Activated CD8-positive, alpha-beta T cell treated with anti-CD3 and anti-CD28 coated beads for 36 hours (primary cell): ENCODE measurements around the gene C19orf85. TPM values are rescaled to one million over a fixed set of nuclear protein-coding genes. Genes with fewer than 3 reads are reported as not detected.

Experiments
- ATAC-seq: fragments of 200-7000 bp; cut with Tn5 transposase; one replicate; pipeline ENCODE4 v1.10.0; 2021; ENCODE audit warnings: mild to moderate bottlenecking, moderate library complexity
- CTCF ChIA-PET: fragments of 350-600 bp; sonication (Branson Sonifier 250); formaldehyde crosslinking; loops from one replicate; lab custom pipeline; 2021; ENCODE audit warnings: antibody characterized with exemption; lab: Charles Lee
- POLR2A ChIA-PET: fragments of 350-600 bp; sonication (Branson Sonifier 250); formaldehyde crosslinking; loops from one replicate; lab custom pipeline; 2021; ENCODE audit warnings: antibody characterized with exemption; lab: Charles Lee
- DNase-seq: peaks from one replicate; pipeline ENCODE4 v3.0.0-alpha.2; 2020
- H3K27ac Mint-ChIP-seq: one replicate; pipeline ENCODE4 v1.8.0; 2021; ENCODE audit warnings: mild to moderate bottlenecking, mixed read lengths
- H3K27me3 Mint-ChIP-seq: one replicate; pipeline ENCODE4 v1.8.0; 2021; ENCODE audit warnings: mixed read lengths
- H3K36me3 Mint-ChIP-seq: one replicate; pipeline ENCODE4 v1.8.0; 2021; ENCODE audit warnings: low read depth, mixed read lengths
- H3K4me1 Mint-ChIP-seq: one replicate; pipeline ENCODE4 v1.8.0; 2021; ENCODE audit warnings: low read depth, mixed read lengths
- H3K4me3 Mint-ChIP-seq: one replicate; pipeline ENCODE4 v1.8.0; 2021; ENCODE audit warnings: mild to moderate bottlenecking, moderate library complexity, mixed read lengths
- H3K9me3 Mint-ChIP-seq: one replicate; pipeline ENCODE4 v1.8.0; 2021; ENCODE audit warnings: mixed read lengths
- intact Hi-C: fragments of 100-400 bp; cut with micrococcal nuclease; formaldehyde crosslinking; loops from one replicate; pipeline ENCODE4 v1.10.0; 2022
- total RNA-seq, 2 experiments: library from RNA; stranded (reverse); gene quantifications; one replicate each; pipeline ENCODE4 v1.2.3, GENCODE V29; 2021
- TF ChIP-seq, protein P1 (sequence below): fragments of 200-600 bp; IDR thresholded peaks from one replicate; pipeline ENCODE4 v1.8.0; 2022; ENCODE audit warnings: antibody characterized with exemption, mild to moderate bottlenecking

Gene C19orf85
- total RNA-seq, 2 experiments from 2014 or later, result not detected

DNA sequence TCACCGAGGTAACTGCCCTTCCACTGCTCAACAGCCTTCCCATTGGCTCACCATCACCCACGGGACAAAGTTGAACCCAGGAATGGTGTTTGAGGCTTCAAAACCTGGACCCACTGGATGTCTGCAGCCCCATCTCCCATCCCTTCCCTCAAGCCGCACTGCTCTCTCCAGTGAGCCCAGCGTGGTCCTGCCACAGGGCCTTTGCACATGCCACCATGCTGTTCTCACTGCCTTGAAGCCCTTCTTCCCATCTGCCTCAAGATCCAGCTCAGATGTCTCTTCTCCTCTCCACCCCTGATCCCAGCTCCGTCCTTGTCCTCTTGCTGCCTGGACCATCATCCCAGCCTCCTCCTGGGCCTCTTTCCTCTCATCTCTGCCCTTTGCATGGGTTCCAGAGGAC is 25.5 kb downstream of the C19orf85 start:
- POLR2A ChIA-PET, result no interaction called here
- H3K9me3 Mint-ChIP-seq, result no peaks in the 10 kb centered on the region
- peaks cover 14% of the 10 kb centered on the region for H3K4me1 Mint-ChIP-seq
- peaks cover 53% of the 10 kb centered on the region for H3K27me3 Mint-ChIP-seq
- CTCF ChIA-PET, result no interaction called here
- no peak for DNase-seq
- H3K4me3 Mint-ChIP-seq, result no peak overlapping the region
- ATAC-seq, result no peak
- intact Hi-C loops, result no loop called here
- TF ChIP-seq, protein P1, sequence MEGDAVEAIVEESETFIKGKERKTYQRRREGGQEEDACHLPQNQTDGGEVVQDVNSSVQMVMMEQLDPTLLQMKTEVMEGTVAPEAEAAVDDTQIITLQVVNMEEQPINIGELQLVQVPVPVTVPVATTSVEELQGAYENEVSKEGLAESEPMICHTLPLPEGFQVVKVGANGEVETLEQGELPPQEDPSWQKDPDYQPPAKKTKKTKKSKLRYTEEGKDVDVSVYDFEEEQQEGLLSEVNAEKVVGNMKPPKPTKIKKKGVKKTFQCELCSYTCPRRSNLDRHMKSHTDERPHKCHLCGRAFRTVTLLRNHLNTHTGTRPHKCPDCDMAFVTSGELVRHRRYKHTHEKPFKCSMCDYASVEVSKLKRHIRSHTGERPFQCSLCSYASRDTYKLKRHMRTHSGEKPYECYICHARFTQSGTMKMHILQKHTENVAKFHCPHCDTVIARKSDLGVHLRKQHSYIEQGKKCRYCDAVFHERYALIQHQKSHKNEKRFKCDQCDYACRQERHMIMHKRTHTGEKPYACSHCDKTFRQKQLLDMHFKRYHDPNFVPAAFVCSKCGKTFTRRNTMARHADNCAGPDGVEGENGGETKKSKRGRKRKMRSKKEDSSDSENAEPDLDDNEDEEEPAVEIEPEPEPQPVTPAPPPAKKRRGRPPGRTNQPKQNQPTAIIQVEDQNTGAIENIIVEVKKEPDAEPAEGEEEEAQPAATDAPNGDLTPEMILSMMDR, result no peak
- no peak overlapping the region for H3K27ac Mint-ChIP-seq
- H3K36me3 Mint-ChIP-seq, result no peaks in the 10 kb centered on the region

DNA sequence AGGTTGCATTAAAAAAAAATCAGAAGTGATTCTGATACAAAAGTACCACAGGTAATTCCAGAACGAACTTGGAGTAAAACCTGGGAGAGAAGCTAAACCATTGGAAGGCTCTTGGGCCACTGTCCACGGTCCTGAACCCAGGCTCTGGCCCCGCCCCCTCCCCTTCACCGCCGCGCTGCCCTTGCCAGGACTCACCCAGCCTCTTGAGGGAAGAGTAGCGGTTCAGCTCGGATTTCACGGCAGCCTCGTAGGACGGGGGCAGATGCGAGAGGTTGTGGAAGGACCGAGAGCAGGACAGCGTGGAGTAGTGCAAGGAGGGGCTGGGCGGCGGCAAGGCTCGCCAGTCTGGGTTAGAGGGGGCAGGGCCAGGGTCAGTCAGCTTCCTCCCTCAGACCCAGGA is 27.1 kb downstream of the C19orf85 start:
- CTCF ChIA-PET, result interaction anchor here (1.0 to 2.0 kb wide), 2 partner anchors 16 to 30 kb away, joined by 3 to 8 read pairs; no protein-coding TSS in a partner anchor
- Mint-ChIP-seq H3K4me3 (no peak overlapping the region), H3K36me3 (no peaks in the 10 kb centered on the region), H3K27ac (no peak overlapping the region), H3K4me1 (peaks cover 14% of the 10 kb centered on the region), H3K27me3 (peaks cover 46% of the 10 kb centered on the region), H3K9me3 (no peaks in the 10 kb centered on the region)
- ATAC-seq (no peak), DNase-seq (peak; percentile 50)
- intact Hi-C loops, result no loop called here
- TF ChIP-seq, protein P1, result no peak
- POLR2A ChIA-PET, result interaction anchor here (0.9 to 1.1 kb wide), 3 partner anchors 9 to 181 kb away, joined by 3 read pairs; no protein-coding TSS in a partner anchor

DNA sequence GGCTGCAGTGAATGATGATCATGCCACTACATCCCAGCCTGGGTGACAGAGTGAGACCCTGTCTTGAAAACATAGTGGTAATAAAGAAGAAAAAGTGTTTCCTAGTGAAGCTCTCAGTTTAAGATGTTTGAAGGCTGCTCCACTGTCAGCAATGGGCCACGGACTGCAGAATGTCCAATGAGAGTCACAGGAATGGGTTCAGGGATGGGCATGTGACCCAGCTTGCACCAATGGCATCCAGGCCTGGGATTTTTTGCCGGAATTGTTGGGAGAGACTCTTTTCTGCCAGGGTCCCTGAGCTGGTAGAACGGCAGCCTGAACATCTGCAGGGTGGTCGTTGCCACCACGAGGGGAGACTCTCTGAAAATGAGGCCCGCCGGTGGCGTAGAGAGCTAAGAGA is 27.7 kb downstream of the C19orf85 start:
- Mint-ChIP-seq H3K27me3 (peaks cover 47% of the 10 kb centered on the region), H3K9me3 (no peaks in the 10 kb centered on the region), H3K4me3 (no peak overlapping the region), H3K27ac (no peak overlapping the region), H3K4me1 (peaks cover 12% of the 10 kb centered on the region), H3K36me3 (no peaks in the 10 kb centered on the region)
- ATAC-seq (no peak), DNase-seq (no peak)
- CTCF ChIA-PET, result interaction anchor here (0.8 to 2.0 kb wide), 3 partner anchors 17 to 196 kb away, joined by 3 to 8 read pairs (median 3); no protein-coding TSS in a partner anchor
- TF ChIP-seq, protein P1, result no peak
- intact Hi-C loops, result no loop called here
- POLR2A ChIA-PET, result interaction anchor here (0.9 to 1.1 kb wide), 3 partner anchors 10 to 181 kb away, joined by 3 read pairs; no protein-coding TSS in a partner anchor

DNA sequence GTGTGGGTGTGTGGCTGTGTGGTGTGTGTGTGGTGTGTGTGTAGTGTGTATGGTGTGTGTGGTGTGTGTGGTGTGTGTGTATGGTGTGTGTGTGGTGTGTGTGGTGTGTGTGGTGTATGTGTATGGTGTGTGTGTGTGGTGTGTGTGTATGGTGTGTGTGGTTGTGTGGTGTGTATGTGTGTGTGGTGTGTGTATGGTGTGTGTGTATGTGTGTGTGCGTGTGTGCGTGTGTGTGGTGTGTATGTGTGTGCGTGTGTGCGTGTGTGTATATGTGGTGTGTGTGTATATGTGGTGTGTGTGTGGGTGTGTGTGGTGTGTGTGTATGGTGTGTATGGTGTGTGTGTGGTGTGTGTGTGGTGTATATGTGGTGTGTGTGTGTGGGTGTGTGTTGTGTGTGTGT is 29.5 kb downstream of the C19orf85 start:
- H3K4me3 Mint-ChIP-seq, result no peak overlapping the region
- H3K36me3 Mint-ChIP-seq, result no peaks in the 10 kb centered on the region
- H3K27me3 Mint-ChIP-seq, result peaks cover 44% of the 10 kb centered on the region
- TF ChIP-seq, protein P1, result no peak
- no peak for DNase-seq
- H3K4me1 Mint-ChIP-seq, result no peaks in the 10 kb centered on the region
- no peak for ATAC-seq
- H3K27ac Mint-ChIP-seq, result no peak overlapping the region
- POLR2A ChIA-PET, result no interaction called here
- H3K9me3 Mint-ChIP-seq, result no peaks in the 10 kb centered on the region
- CTCF ChIA-PET, result no interaction called here
- intact Hi-C loops, result no loop called here

DNA sequence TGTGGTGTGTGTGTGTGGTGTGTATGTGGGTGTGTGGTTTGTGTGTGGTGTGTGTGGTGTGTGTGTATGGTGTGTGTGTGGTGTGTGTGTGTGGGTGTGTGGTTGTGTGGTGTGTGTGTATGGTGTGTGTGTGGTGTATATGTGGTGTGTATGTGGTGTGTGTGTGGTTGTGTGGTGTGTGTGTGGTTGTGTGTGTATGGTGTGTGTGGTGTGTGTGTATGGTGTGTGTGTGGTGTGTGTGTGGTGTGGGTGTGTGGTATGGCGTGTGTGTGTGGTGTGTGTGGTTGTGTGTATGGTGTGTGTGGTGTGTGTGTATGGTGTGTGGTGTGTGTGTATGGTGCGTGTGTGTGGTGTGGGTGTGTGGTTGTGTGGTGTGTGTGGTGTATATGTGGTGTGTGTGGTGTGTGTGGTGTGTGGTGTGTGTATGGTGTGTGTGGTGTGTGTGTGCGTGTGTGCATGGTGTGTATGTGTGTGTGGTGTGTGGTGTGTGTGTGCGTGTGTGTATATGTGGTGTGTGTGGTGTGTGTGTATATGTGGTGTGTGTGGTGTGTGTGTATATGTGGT is 30.1 kb downstream of the C19orf85 start:
- TF ChIP-seq, protein P1, result no peak
- ChIA-PET CTCF (no interaction called here), POLR2A (no interaction called here)
- Mint-ChIP-seq H3K9me3 (no peaks in the 10 kb centered on the region), H3K27me3 (peaks cover 41% of the 10 kb centered on the region), H3K4me1 (no peaks in the 10 kb centered on the region), H3K4me3 (no peak overlapping the region), H3K27ac (no peak overlapping the region), H3K36me3 (no peaks in the 10 kb centered on the region)
- DNase-seq (no peak), ATAC-seq (no peak)
- intact Hi-C loops, result no loop called here
